NCI-H748 (cell line): ENCODE measurements around the gene GTF2H2C.
"Not testable (repeated sequence)": the region's sequence is repeated elsewhere in the genome, so short reads cannot be mapped to it uniquely, and the experiment has no call there.

Source experiments
- DNase-seq: peaks from one replicate; lab custom pipeline; 2025; ENCODE audit not compliant: unreplicated experiment; lab: John Stamatoyannopoulos, UW

Gene GTF2H2C

DNA sequence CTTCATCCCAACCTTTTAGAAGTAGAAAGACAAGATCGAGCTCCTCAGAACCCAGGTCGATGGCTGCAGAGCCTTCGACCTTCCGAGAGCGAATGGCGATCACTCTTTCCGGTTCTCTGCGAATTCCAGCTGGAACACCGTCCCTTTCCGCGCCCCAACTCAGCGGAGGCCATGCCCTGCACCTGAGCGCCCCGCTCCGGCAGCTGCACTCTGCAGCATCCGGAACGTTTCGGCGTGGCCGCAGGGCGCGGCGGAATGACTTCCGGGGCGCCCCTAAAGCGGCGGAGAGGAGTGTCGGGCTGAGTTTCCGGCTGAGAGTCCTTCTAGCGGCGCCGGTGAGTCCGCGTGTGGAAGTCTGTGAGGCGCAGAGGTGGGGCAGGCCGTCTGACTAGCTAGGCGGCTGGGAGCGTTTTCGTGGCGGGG lies at the start of gene GTF2H2C:
Gene GTF2H2C (plus strand): TSS at position 284 of the 423 bp plus-strand sequence. CDS start 4,942 bp downstream, outside the sequence.
- DNase-seq = not testable (repeated sequence)

DNA sequence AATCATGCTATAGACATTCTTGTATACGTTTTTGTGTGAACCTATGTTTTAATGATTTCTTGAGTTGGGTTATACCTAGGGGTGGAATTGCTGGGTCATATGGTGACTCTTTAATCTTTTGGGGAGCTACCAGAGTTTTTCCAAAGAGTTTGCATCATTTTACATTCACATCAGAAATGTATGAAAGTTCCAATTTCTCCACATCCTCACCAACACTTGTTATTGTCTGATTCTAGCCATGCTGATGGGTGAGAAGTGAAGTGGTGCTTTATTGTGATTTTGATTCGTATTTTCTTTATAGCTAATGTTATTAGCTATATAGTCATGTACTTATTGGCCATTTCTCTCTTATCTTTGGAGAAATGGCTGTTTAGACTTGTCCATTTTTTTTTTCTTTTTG lies 49.3 kb upstream of the GTF2H2C start:
- no peak for DNase-seq

DNA sequence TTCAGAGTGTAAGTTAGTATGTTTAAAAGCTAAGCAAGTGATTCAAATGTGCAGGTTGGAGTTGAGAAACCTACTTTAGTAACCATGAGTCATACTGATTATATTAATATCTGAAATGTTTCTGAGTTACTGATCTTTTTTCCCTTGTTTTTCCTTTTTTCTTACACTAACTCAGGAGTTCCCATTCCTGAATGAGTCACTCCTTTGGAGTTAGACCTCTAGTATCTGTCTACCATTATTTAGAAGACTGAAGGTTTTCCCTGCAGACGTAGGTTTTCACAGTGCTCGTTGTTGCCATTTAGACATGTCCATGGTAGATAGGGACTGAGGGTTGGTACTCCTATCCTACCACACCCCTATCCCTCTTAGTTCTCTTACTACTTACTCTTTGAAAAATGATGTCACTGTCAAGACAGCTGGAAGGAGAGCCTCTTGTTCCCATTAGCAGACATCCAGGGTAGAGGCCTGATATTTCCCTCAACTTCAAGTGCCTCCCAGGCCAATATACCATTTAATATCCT lies 47.2 kb upstream of the GTF2H2C start:
- DNase-seq = no peak

DNA sequence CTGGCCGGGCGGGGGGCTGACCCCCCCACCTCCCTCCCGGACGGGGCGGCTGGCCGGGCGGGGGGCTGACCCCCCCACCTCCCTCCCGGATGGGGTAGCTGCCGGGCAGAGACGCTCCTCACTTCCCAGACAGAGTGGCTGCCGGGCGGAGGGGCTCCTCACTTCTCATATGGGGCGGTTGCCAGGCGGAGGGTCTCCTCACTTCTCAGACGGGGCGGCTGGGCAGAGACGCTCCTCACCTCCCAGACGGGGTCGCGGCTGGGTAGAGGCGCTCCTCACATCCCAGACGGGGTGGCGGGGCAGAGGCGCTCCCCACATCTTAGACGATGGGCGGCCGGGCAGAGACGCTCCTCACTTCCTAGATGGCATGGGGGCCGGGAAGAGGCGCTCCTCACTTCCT lies 44.4 kb upstream of the GTF2H2C start:
- not testable (repeated sequence) for DNase-seq

DNA sequence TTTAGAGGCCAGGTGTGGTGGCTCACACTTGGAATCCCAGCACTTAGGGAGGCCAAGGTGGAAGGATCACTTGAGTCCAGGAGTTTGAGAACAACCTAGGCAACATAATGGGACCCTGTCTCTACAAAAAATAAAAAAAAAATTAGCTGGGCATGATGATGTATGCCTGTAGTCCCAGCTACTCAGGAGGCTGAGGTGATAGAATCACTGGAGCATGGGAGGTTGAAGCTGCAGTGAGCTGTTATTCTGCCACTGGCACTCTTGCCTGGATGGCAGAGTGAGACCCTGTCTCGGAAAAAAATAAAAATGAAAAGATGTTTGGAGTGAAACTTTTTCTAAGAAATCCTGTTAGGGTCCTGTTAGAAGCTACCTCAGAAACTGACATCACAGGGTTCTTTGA lies 43.2 kb upstream of the GTF2H2C start:
- DNase-seq = no peak

DNA sequence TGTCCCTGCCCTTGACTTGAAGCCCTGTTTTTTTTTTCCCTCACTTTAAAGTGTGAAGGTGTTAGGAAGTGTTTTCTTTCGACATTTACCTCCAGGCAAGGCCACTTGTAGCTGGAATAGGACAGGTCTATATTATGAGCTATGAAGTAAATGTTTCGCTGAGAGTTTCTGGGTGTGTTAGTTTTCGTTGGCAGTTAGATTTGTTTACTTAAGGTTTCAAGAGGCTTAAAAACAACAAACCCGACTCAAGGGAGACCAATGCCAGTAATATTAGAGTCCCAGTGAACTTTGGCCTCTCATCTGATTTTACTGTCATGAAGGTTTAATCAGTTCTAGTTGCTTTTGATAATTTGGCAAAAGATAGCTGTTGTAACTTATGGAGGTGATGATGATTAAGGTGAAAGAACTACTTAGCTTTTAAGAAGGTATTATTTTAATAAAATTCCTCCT lies 42.2 kb upstream of the GTF2H2C start:
- peak; percentile 86 for DNase-seq

DNA sequence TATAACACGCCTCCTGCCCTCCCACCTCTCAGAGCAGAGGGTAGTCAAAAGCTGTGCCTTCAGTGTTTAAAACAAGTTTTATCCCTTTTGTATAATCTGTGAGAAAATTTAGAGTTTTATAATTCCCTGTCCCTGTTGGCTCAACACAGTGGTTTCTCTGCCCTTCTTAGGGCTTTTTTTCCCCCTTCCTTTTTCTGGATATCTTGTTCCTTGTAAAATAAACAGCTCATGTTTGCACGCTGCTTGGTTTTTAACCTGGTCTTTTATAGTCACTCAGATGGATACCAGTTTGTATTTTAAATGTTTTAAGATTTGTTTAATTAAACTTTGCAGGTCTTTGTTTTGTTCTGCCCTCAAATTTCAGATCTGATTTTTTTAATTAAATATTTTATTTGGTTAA lies 40.7 kb upstream of the GTF2H2C start:
- no peak for DNase-seq

DNA sequence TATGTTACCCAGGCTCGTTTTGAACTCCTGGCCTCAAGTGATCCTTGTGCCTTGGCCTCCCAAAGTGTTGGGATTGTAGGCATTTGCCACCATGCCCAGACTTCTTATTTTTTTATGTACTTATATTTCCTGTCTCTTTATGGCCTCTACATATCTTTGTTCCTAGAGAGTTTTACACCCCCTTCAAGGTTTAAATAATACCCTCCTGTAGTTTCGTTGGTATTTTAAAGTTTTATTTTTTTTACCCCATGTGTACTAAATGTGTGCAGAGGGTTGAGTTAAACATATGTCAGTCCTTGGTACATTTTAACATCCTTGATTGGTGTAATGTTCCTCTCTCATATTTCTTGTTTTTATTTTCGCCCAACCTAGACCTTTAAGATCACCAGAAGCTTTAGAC lies 38.0 kb upstream of the GTF2H2C start:
- DNase-seq = no peak

DNA sequence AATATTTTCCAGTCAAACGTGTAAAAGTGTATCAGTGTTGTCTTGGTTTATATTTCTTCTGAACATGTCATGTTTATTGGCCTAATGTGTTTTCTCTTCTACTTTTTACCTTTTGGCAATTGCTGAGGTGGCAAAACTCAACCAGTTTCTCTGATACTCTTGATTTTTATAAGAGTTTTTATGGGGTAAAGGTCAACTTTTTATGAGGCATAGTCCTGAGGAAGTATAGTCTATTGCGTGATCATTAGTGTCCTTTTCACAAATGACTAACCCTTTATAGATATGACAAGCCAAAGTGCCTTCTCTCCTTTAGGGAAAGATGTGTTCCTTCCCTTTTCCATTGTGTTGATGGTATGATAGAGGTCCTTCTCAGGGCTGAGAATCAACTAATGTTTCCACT lies 34.5 kb upstream of the GTF2H2C start:
- DNase-seq = no peak

DNA sequence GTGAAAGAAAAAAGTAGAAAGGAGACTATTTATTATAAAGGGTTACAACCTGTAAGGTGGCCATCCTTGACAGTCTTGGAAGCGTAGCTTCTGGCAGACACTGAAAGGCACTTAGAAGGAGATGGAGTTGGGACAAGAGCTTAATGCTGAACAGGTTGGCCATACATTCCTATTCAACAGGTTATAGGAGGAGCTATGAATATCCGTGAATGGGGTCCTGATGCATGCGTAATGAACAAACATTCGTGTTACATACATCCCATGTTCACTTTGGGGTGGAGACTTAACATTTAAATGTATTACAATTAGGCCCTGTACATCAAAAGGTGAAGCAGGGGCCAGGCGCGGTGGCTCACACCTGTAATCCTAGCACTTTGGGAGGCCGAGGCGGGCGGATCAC lies 33.3 kb upstream of the GTF2H2C start:
- DNase-seq = no peak

DNA sequence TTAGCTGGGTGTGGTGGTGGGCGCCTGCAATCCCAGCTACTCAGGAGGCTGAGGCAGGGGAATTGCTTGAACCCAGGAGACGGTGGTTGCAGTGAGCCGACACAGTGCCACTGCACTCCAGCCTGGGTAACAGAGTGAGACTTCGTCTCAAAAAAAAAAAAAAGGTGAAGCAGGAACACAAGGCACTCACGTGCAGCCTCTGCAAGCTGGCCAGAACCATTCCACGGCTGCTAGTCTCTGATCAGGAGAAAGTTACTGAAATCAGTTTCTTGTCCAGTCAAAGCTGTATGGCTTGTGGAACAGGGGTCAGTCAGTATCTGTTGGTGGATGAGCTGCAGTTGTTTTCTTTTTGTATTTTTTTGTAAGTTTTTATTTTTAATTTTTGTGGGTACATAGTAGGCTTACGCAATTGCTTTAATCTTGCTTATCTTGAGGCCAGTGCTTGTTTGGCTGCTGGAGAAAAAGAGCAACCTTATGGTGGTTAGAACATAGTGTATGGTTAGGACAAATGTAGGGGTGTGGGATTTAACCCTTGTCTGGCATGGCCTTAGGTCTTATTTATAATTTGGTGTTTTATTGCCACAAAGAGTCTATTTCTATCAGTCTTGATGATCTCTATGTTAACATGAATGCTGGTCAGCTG lies 32.7 kb upstream of the GTF2H2C start:
- no peak for DNase-seq

DNA sequence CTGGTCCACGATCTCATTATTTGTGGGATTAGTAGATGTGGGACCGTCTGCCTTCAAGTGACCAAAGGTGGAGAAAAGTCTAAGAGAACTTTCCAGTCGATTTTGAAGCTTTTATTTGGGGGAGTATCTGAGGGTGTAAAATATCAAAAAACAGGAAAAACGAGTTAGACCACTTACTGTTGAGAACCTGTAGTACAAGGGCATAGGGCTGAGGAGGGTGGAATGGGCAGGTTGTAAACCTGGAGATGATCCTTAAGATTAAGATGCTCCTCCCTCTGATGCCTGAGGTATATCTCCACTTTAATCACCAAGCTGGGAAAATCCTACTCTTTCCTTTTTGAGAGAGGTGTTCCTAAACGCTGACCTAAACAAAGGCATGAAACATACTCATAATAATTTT lies 32.0 kb upstream of the GTF2H2C start:
- peak; percentile 70 for DNase-seq

DNA sequence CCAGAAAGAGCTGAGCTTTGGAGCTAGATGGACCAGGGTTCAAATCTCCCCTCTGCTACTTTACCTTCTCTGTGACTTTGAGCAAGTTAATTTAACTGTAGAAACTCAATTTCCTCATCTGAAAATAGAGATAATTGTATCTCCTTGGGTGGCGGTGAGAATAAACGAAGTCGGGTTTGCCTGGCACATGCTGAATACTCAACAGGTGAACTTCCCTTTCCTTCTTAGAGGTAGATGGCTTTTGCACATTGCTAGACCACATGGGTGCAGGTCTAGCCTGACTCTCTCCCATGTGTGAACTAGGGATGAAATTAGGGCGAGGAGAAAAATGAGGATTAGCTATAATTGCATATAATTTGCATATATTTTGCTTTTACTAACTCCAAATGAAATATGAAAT lies 31.4 kb upstream of the GTF2H2C start:
- no peak for DNase-seq

DNA sequence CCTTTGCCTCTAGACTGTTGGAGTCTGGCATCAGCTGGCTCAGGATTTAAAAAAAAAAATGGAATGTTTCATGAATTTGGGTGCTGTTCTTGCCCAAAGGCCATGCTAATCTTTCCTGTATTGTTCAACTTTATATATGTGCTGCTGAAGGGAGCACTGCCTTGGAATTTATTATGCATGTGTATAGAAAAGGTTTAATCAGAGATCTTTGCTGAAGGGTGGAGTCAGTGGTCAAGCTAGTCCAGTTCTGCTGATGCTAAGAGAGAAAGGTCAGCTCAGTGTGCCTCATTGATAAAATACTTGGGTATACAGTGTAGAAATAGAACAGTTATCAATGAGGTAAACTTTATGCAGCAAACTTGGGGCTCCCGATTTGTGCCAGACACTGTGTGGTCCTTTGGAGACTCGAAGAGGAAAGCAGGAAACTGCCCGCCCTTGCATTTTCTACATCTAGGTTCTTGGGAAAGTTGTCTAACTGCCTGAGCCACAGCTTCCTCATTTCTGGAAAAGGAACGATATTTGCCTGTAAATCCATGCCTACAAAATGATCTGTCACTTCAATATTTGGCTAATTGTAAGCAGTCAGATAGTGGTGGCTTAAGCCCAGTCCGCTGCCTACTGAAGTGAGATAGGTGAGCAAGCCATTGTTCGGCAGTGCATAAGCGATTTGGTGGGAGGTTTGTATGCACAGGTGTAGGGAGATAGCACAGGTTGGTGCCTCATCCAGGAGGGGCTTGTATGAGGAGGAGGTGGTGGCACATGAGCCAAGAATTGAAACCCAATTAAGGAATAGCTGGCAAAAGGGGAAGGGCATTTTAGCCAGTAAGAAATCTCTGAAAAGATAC lies 29.2 kb upstream of the GTF2H2C start:
- DNase-seq = peak; percentile 9

DNA sequence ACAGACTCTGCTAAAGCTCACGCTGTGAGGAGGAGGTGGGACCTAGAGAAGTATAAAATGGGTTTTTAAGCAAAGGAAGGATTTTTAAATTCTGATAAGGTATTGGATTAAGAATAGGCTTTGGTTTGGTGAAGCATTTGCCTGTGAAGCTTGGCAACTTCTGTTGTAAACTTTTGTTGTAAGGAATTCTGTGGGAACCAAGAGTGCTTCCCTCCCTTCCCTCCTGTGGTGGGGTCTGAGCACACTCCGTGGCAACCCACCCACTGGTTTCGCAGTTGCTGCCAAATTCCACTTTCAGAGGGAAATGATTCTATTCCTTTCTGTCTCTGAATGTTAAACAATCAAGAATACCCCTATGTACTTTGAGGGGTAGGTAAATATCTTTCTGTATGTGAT lies 28.6 kb upstream of the GTF2H2C start:
- DNase-seq = no peak

DNA sequence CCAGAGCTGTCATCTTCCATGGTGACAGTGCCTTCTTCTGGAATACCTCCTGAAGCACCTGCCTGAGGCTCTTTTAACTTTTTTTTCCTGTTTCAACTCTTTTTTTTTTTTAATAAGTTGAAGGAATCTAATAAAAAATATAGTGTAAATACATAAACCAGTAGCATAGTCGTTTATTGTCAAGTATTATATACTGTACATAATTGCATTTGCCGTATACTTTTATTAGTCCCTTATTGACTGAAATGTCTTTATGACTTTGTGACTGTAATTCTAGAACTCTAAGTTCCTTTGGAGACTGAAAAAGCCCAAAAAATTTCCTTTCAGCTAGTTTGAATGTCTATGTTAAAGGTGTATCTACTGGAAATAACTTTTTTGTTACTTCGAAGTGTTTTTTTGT lies 22.1 kb upstream of the GTF2H2C start:
- DNase-seq = not testable (repeated sequence)

DNA sequence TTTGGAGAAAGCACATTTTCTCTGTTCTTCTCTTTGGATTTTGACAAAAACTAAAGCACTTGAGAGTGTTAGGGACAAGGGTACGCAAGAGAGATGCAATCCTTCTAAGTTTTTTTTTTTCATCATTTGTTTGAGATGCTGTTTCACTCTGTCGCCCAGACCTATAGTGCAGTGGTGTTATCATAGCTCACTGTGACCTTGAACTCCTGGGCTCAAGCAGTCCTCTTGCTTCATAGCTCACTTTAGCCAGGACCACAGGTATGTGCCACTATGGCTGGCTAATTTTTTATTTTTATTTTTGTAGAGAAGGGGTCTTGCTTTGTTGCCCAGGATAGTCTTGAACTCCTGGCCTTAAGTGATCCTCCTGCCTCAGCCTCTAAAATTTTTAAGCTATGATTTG lies 21.3 kb upstream of the GTF2H2C start:
- not testable (repeated sequence) for DNase-seq

DNA sequence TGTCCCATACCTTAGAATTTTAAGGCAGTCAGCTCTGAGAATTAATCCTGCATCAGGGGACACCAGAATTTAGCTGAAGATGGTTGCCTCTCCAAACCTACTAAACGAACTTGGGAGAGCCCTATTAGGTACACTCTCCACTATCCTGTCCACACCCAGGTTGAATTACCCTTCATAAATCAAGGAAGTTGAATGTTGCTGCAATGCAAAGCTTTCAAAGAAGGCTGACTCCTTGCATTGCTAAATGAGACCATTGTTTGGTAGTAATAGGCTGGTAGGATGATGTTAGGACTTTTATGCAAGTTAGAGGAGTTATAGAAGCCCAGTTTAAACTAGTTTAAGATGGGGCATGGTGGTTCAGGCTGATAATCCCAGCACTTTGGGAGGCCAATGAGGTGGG lies 18.6 kb upstream of the GTF2H2C start:
- DNase-seq = not testable (repeated sequence)

DNA sequence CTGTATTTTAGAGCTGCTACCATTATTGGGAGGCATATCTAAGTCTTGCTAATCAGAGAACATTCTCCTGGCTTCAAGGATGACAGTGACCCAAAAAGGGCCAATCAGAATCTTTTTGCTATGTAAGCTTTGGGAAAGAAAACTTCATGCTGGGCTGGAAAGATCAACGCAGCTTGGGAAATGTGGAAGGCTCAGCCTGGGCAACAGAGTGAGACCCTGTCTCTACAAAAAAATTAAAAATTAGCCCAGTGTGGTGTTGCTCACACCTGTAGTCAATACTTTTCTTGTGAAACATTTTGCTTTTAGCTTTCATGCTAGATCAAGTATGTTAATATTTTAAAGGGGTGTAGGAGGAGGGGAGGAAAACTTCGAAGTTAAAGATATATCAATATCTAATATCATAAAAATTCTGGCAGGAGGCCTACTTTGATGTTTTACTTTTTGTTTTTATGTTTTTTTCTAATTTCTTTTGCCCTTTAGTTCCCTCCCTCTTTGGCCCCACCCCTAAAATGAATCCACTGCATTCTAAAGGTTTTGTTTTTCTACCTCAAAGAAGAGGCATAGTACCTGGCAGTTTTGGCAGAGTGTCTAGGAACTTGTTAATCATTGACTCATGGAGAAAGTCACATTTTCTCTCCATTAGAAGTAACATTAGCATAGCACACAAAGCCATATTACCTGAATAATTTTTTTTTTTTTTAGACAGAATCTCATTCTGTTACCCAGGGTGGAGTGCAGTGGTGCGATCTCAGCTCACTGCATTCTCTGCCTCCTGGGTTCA lies 17.0 kb upstream of the GTF2H2C start:
- not testable (repeated sequence) for DNase-seq

DNA sequence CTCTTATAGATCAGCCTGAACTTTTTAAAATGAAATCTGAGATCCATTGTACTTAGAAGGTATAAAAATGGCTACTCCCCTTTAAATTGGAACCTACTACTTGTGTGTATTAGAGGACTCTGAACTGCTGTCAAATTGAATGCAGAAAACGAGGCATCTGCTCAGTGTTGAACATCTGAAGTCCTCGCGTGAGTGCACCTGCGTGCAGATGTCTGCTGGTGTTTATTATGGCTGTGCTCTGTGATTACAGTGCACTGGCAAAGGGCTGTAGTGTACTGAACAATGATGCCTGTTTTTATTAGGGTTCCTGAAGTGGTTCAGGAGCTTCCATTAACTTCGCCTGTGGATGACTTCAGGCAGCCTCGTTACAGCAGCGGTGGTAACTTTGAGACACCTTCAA lies 15.4 kb upstream of the GTF2H2C start:
- DNase-seq = not testable (repeated sequence)
